GM12878 (cell line): Measurements from ENCODE around the gene LMX1B. TPM values are rescaled to one million over a fixed set of nuclear protein-coding genes. Genes with fewer than 3 reads are reported as not detected.

Experiments
- ATAC-seq: fragments of 200-7000 bp; cut with Tn5 transposase; 3 replicates; pipeline ENCODE4 v1.9.1; 2020; ENCODE audit warnings: mild to moderate bottlenecking, moderate library complexity
- BruUV-seq: library from RNA; stranded (reverse); fragments of 400-500 nt; replicated peaks from 2 replicates; lab custom pipeline; 2021; lab: Mats Ljungman, UMichigan
- CTCF ChIA-PET: fragments of 300-600 bp; sonication (Branson Sonifier 250); formaldehyde crosslinking; extraction: SDS; loops from one replicate; lab custom pipeline; 2021; ENCODE audit warnings: inconsistent platforms; lab: Yijun Ruan, JAX
- POLR2A ChIA-PET: fragments of 350-600 bp; formaldehyde crosslinking; extraction: SDS; loops from one replicate; lab custom pipeline; 2021; ENCODE audit warnings: inconsistent platforms; lab: Charles Lee
- RAD21 ChIA-PET: fragments of 300-600 bp; sonication (Branson Sonifier 250); formaldehyde crosslinking; loops from one replicate; lab custom pipeline; 2023; ENCODE audit warnings: antibody characterized with exemption; ENCODE audit not compliant: unreplicated experiment; lab: Charles Lee
- SMC1A ChIA-PET: fragments of 300-600 bp; sonication (Branson Sonifier 250); formaldehyde crosslinking; loops from one replicate; lab custom pipeline; 2023; ENCODE audit not compliant: unreplicated experiment, uncharacterized antibody; lab: Charles Lee
- DNase-seq: peaks from one replicate; pipeline ENCODE4 v3.0.0-alpha.2; 2011; ENCODE audit warnings: low read depth, low spot score
- FAIRE-seq: peaks from 3 replicates; lab custom pipeline; 2011; peaks lifted over from hg19 to GRCh38; lab: Jason Lieb, UNC
- H2AFZ ChIP-seq: 2 replicates; pipeline ENCODE4 v1.6.0; 2011; ENCODE audit warnings: low read depth, low read length, control low read depth; ENCODE audit not compliant: control insufficient read depth
- H3K27ac ChIP-seq: 2 replicates; pipeline ENCODE4 v1.5.1; 2011; ENCODE audit warnings: control low read depth; ENCODE audit not compliant: control insufficient read depth, insufficient read depth
- H3K27me3 ChIP-seq, 2 experiments: replicated peaks in 1 of 2; 2 replicates each; pipeline versions ENCODE4 v1.6.0 to v1.6.1; 2011; ENCODE audit warnings: low read length in 1 of 2; ENCODE audit not compliant: control insufficient read depth in 2 of 2, insufficient read depth in 2 of 2
- H3K36me3 ChIP-seq, 2 experiments: 2 replicates each; pipeline ENCODE4 v1.5.1; 2011; ENCODE audit warnings: low read length in 1 of 2; ENCODE audit not compliant: control insufficient read depth in 2 of 2, insufficient read depth in 2 of 2
- H3K4me1 ChIP-seq: 2 replicates; pipeline ENCODE4 v1.6.1; 2011; ENCODE audit warnings: mild to moderate bottlenecking, low read length, moderate library complexity, mixed read lengths; ENCODE audit not compliant: control insufficient read depth, insufficient read depth
- H3K4me2 ChIP-seq: 2 replicates; pipeline ENCODE4 v1.6.0; 2011; ENCODE audit warnings: control low read depth; ENCODE audit not compliant: control insufficient read depth, insufficient read depth
- H3K4me3 ChIP-seq: fragments of 200-600 bp; sonication (generic); 2 replicates; pipeline ENCODE4 v1.5.1; 2016
- H3K79me2 ChIP-seq: 2 replicates; pipeline ENCODE4 v1.6.0; 2011; ENCODE audit warnings: low read length; ENCODE audit not compliant: control insufficient read depth, insufficient read depth
- H3K9ac ChIP-seq: 2 replicates; pipeline ENCODE4 v1.8.0; 2011; ENCODE audit warnings: low read length, control low read depth, mixed read lengths; ENCODE audit not compliant: control insufficient read depth, insufficient read depth
- H3K9me3 ChIP-seq: replicated peaks from 3 replicates; pipeline ENCODE4 v1.5.1; 2011; ENCODE audit warnings: mild to moderate bottlenecking, low read length; ENCODE audit not compliant: control insufficient read depth, insufficient read depth
- H4K20me1 ChIP-seq: 2 replicates; pipeline ENCODE4 v1.6.0; 2011; ENCODE audit not compliant: control insufficient read depth, insufficient read depth
- EGR1 ChIP-seq, 2 experiments: IDR thresholded peaks; 1 replicate in 1 of 2; 2 replicates in 1 of 2; pipeline ENCODE4 v1.6.1; 2011 to 2012; ENCODE audit warnings: low read depth in 2 of 2, low read length in 2 of 2, borderline replicate concordance in 1 of 2, mild to moderate bottlenecking in 1 of 2, moderate library complexity in 1 of 2
- ESRRA ChIP-seq: IDR thresholded peaks from 2 replicates; pipeline ENCODE4 v1.6.1; 2012; ENCODE audit warnings: mild to moderate bottlenecking, low read length, improper control_type of control experiment
- FOXK2 ChIP-seq: fragments of 450-650 bp; IDR thresholded peaks from 2 replicates; pipeline ENCODE4 v1.6.1; 2017; ENCODE audit warnings: mild to moderate bottlenecking, moderate library complexity
- HDAC6 ChIP-seq: fragments of 200-600 bp; sonication (generic); IDR thresholded peaks from one replicate; pipeline ENCODE4 v1.8.0; 2017; ENCODE audit warnings: antibody characterized with exemption; ENCODE audit not compliant: unreplicated experiment
- HDGF ChIP-seq: fragments of 450-650 bp; IDR thresholded peaks from 2 replicates; pipeline ENCODE4 v1.6.1; 2016; ENCODE audit warnings: antibody characterized with exemption
- SIN3A ChIP-seq: IDR thresholded peaks from 2 replicates; pipeline ENCODE4 v1.6.1; 2012; ENCODE audit warnings: low read depth, low read length, improper control_type of control experiment
- SUPT20H ChIP-seq: IDR thresholded peaks from 2 replicates; pipeline ENCODE4 v1.6.1; 2011; ENCODE audit warnings: low read depth, mild to moderate bottlenecking, low read length, moderate library complexity, borderline replicate concordance; ENCODE audit not compliant: control insufficient read depth
- ZSCAN29 ChIP-seq: fragments of 450-650 bp; IDR thresholded peaks from 2 replicates; pipeline ENCODE4 v1.6.1; 2017; ENCODE audit warnings: mild to moderate bottlenecking, moderate library complexity
- in situ Hi-C: fragments of 300-500 bp; cut with MboI; formaldehyde crosslinking; loops from 9 replicates; pipeline ENCODE4 v1.14.3; 2018; ENCODE audit warnings: mixed read lengths
- intact Hi-C: fragments of 100-400 bp; cut with micrococcal nuclease; formaldehyde crosslinking; loops from one replicate; pipeline ENCODE4 v1.14.2; 2022; ENCODE audit not compliant: unreplicated experiment
- polyA plus RNA-seq, 11 experiments: library from polyadenylated mRNA; depleted of rRNA in 4 of 11; unstranded in 6 of 11; stranded (reverse) in 5 of 11; fragments of >200 nt; fragmentation: Nextera tagmentation in 4 of 11; fragmentation: Illumina TruSeq in 1 of 11; extraction: Ambion mirVana in 4 of 11; extraction: Trizol in 1 of 11; gene quantifications; 1 replicate in 1 of 11; 2 replicates in 10 of 11; pipeline versions ENCODE4 v1.2.1 to v1.2.3, GENCODE V29; 2011 to 2016; ENCODE audit warnings: inconsistent platforms in 2 of 11, missing spikeins in 2 of 11, low read depth in 1 of 11
- total RNA-seq, 4 experiments: library from RNA; depleted of rRNA in 3 of 4; stranded (reverse); fragments of >200 nt in 3 of 4; fragmentation: Illumina TruSeq in 1 of 4; extraction: Trizol in 1 of 4; gene quantifications; 2 replicates each; pipeline versions ENCODE4 v1.2.1 to v1.2.3, GENCODE V29; 2013 to 2021
- TF ChIP-seq, protein P1 (sequence below): IDR thresholded peaks from 2 replicates; pipeline ENCODE4 v1.6.1; 2011; ENCODE audit warnings: mild to moderate bottlenecking, low read depth, low read length, moderate library complexity; ENCODE audit not compliant: insufficient replicate concordance
- TF ChIP-seq, protein P2 (sequence below): fragments of 450-650 bp; IDR thresholded peaks from 2 replicates; pipeline ENCODE4 v1.6.1; 2017; ENCODE audit warnings: mild to moderate bottlenecking, low read depth, inconsistent platforms; ENCODE audit not compliant: poor library complexity, severe bottlenecking
- TF ChIP-seq, protein P3 (sequence below): IDR thresholded peaks from 2 replicates; pipeline ENCODE4 v1.6.1; 2012; ENCODE audit warnings: improper control_type of control experiment, low read depth, low read length; ENCODE audit not compliant: insufficient replicate concordance
- TF ChIP-seq, protein P4 (sequence below), 3 experiments: IDR thresholded peaks in 2 of 3; conservative IDR thresholded peaks in 1 of 3; 2 replicates each; pipeline ENCODE4 v1.5.1; 2011; ENCODE audit warnings: low read depth in 3 of 3, low read length in 3 of 3, mild to moderate bottlenecking in 3 of 3, control low read depth in 2 of 3, moderate library complexity in 2 of 3, inconsistent platforms in 1 of 3, mixed read lengths in 1 of 3; ENCODE audit not compliant: control insufficient read depth in 2 of 3, insufficient read depth in 1 of 3; ENCODE audit errors: extremely low read depth in 1 of 3

The LMX1B gene
- total and polyA plus RNA-seq, 10 of the 15 experiments (the other 5 are each of a cell fraction or from before 2014, with no cell fraction given): not detected

DNA sequence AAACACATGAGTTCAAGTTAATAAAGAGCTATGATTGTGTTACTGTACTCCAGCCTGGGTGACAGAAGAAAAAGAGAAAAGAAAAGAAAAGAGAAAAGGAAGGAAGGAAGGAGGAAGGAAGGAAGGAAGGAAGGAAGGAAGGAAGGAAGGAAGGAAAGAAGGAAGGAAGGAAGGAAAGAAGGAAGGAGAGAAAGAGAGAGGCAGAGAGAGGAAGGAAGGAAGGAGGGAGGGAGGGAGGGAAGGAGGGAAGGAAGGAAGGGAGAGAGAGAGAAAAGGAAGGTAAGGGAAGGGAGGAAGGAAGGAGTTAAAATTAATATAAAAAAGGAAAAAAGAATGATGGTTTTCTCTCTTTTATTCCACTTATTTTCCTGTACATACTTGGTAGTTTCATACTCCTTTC is 101.7 kb downstream of the LMX1B start:
- no peak for FAIRE-seq
- CTCF ChIA-PET: interaction anchor here (1.7 to 15.0 kb wide), 2 partner anchors 10 to 65 kb away, joined by 13 to 445 read pairs; no protein-coding TSS in a partner anchor
- SMC1A ChIA-PET: no interaction called here
- TF ChIP-seq, protein P1, sequence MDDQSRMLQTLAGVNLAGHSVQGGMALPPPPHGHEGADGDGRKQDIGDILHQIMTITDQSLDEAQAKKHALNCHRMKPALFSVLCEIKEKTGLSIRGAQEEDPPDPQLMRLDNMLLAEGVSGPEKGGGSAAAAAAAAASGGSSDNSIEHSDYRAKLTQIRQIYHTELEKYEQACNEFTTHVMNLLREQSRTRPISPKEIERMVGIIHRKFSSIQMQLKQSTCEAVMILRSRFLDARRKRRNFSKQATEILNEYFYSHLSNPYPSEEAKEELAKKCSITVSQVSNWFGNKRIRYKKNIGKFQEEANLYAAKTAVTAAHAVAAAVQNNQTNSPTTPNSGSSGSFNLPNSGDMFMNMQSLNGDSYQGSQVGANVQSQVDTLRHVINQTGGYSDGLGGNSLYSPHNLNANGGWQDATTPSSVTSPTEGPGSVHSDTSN: no peak
- TF ChIP-seq ESRRA: no peak
- no peak for TF ChIP-seq HDGF
- TF ChIP-seq, protein P2, sequence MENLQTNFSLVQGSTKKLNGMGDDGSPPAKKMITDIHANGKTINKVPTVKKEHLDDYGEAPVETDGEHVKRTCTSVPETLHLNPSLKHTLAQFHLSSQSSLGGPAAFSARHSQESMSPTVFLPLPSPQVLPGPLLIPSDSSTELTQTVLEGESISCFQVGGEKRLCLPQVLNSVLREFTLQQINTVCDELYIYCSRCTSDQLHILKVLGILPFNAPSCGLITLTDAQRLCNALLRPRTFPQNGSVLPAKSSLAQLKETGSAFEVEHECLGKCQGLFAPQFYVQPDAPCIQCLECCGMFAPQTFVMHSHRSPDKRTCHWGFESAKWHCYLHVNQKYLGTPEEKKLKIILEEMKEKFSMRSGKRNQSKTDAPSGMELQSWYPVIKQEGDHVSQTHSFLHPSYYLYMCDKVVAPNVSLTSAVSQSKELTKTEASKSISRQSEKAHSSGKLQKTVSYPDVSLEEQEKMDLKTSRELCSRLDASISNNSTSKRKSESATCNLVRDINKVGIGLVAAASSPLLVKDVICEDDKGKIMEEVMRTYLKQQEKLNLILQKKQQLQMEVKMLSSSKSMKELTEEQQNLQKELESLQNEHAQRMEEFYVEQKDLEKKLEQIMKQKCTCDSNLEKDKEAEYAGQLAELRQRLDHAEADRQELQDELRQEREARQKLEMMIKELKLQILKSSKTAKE: no peak
- no peak for TF ChIP-seq HDAC6
- no peak for TF ChIP-seq FOXK2
- TF ChIP-seq EGR1 (IDR thresholded peaks at IDR 0.05; ENCODE audit: borderline replicate concordance in 1 of 2, low read depth in 2 of 2, low read length in 2 of 2): no peak
- TF ChIP-seq SIN3A: no peak
- TF ChIP-seq SUPT20H: no peak
- TF ChIP-seq, protein P3, sequence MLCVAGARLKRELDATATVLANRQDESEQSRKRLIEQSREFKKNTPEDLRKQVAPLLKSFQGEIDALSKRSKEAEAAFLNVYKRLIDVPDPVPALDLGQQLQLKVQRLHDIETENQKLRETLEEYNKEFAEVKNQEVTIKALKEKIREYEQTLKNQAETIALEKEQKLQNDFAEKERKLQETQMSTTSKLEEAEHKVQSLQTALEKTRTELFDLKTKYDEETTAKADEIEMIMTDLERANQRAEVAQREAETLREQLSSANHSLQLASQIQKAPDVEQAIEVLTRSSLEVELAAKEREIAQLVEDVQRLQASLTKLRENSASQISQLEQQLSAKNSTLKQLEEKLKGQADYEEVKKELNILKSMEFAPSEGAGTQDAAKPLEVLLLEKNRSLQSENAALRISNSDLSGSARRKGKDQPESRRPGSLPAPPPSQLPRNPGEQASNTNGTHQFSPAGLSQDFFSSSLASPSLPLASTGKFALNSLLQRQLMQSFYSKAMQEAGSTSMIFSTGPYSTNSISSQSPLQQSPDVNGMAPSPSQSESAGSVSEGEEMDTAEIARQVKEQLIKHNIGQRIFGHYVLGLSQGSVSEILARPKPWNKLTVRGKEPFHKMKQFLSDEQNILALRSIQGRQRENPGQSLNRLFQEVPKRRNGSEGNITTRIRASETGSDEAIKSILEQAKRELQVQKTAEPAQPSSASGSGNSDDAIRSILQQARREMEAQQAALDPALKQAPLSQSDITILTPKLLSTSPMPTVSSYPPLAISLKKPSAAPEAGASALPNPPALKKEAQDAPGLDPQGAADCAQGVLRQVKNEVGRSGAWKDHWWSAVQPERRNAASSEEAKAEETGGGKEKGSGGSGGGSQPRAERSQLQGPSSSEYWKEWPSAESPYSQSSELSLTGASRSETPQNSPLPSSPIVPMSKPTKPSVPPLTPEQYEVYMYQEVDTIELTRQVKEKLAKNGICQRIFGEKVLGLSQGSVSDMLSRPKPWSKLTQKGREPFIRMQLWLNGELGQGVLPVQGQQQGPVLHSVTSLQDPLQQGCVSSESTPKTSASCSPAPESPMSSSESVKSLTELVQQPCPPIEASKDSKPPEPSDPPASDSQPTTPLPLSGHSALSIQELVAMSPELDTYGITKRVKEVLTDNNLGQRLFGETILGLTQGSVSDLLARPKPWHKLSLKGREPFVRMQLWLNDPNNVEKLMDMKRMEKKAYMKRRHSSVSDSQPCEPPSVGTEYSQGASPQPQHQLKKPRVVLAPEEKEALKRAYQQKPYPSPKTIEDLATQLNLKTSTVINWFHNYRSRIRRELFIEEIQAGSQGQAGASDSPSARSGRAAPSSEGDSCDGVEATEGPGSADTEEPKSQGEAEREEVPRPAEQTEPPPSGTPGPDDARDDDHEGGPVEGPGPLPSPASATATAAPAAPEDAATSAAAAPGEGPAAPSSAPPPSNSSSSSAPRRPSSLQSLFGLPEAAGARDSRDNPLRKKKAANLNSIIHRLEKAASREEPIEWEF: no peak
- TF ChIP-seq, protein P4, sequence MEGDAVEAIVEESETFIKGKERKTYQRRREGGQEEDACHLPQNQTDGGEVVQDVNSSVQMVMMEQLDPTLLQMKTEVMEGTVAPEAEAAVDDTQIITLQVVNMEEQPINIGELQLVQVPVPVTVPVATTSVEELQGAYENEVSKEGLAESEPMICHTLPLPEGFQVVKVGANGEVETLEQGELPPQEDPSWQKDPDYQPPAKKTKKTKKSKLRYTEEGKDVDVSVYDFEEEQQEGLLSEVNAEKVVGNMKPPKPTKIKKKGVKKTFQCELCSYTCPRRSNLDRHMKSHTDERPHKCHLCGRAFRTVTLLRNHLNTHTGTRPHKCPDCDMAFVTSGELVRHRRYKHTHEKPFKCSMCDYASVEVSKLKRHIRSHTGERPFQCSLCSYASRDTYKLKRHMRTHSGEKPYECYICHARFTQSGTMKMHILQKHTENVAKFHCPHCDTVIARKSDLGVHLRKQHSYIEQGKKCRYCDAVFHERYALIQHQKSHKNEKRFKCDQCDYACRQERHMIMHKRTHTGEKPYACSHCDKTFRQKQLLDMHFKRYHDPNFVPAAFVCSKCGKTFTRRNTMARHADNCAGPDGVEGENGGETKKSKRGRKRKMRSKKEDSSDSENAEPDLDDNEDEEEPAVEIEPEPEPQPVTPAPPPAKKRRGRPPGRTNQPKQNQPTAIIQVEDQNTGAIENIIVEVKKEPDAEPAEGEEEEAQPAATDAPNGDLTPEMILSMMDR (IDR thresholded peaks at IDR 0.05 in 2 of 3, conservative IDR thresholded peaks at IDR 0.05 in 1 of 3; ENCODE audit: control insufficient read depth in 2 of 3, extremely low read depth in 1 of 3, insufficient read depth in 1 of 3, low read depth in 3 of 3, low read length in 3 of 3): no peak
- no peak for TF ChIP-seq ZSCAN29

More for the DNA sequence above, 101.7 kb downstream of the LMX1B start:
- Histone ChIP-seq H3K27me3 (no peaks in the 10 kb centered on the region), H3K27ac (no peak overlapping the region), H3K4me2 (no peak overlapping the region), H3K36me3 (no peaks in the 10 kb centered on the region), H2AFZ (no peak overlapping the region), H3K4me1 (peaks cover 10% of the 10 kb centered on the region), H3K4me3 (no peak overlapping the region), H3K79me2 (no peaks in the 10 kb centered on the region), H3K9me3 (no peaks in the 10 kb centered on the region), H4K20me1 (no peaks in the 10 kb centered on the region), H3K9ac (no peak overlapping the region)
- intact Hi-C loops (no loop called here), in situ Hi-C loops (no loop called here)
- no peak for DNase-seq
- no TSS peak for BruUV-seq
- ChIA-PET POLR2A (no interaction called here), RAD21 (interaction anchor here (1.1 kb wide), 1 partner anchor 11 kb away, joined by 3 read pairs; no protein-coding TSS in a partner anchor)
- ATAC-seq: no peak
